K562 (cell line): Measurements from ENCODE around the gene DAGLA. TPM values are rescaled to one million over a fixed set of nuclear protein-coding genes. Genes with fewer than 3 reads are reported as not detected.

ENCODE experiments used
- ATAC-seq: fragments of 200-7000 bp; cut with Tn5 transposase; 3 replicates; pipeline ENCODE4 v1.9.1; 2020; ENCODE audit warnings: moderate library complexity
- BruUV-seq: library from RNA; stranded (reverse); fragments of 400-500 nt; replicated peaks from 2 replicates; lab custom pipeline; 2021; lab: Mats Ljungman, UMichigan
- CTCF ChIA-PET: fragments of 300-600 bp; formaldehyde crosslinking; extraction: SDS; loops from one replicate; lab custom pipeline; 2021; ENCODE audit warnings: low intra/inter-chr PET ratio; lab: Yijun Ruan, JAX
- POLR2A ChIA-PET: fragments of 300-600, 350-650 bp; sonication (Branson Sonifier 250); formaldehyde crosslinking; extraction: SDS; loops from one replicate; lab custom pipeline; 2021; ENCODE audit warnings: antibody characterized with exemption, inconsistent platforms; lab: Yijun Ruan, JAX
- DNase-seq, 4 experiments: peaks; one replicate each; pipeline versions ENCODE4 v3.0.0 to v3.0.0-alpha.2; 2011 to 2018; ENCODE audit warnings: low spot score in 3 of 4, mixed read lengths in 3 of 4; ENCODE audit errors: extremely low read depth in 1 of 4
- FAIRE-seq: peaks from 2 replicates; lab custom pipeline; 2011; peaks lifted over from hg19 to GRCh38; lab: Jason Lieb, UNC
- H2AFZ ChIP-seq: 2 replicates; pipeline ENCODE4 v1.6.0; 2011; ENCODE audit warnings: low read depth, low read length, control low read depth, inconsistent platforms
- H3K27ac ChIP-seq: fragments of 200-600 bp; 3 replicates; pipeline ENCODE4 v1.8.0; 2011; ENCODE audit warnings: low read depth, mild to moderate bottlenecking, control low read depth, inconsistent platforms, low read length, moderate library complexity, mixed read lengths; ENCODE audit errors: extremely low read depth
- H3K27me3 ChIP-seq, 2 experiments: fragments of 300-600 bp in 1 of 2; 2 replicates in 1 of 2; 3 replicates in 1 of 2; pipeline versions ENCODE4 v1.6.0 to v1.8.0; 2011; ENCODE audit warnings: inconsistent platforms in 2 of 2, low read length in 2 of 2, mild to moderate bottlenecking in 1 of 2, mixed read lengths in 1 of 2, moderate library complexity in 1 of 2; ENCODE audit not compliant: control insufficient read depth in 2 of 2, insufficient read depth in 2 of 2
- H3K36me3 ChIP-seq: fragments of 300-600 bp; 3 replicates; pipeline ENCODE4 v1.8.0; 2011; ENCODE audit warnings: mild to moderate bottlenecking, low read length, inconsistent platforms; ENCODE audit not compliant: control insufficient read depth, insufficient read depth
- H3K4me1 ChIP-seq, 2 experiments: fragments of 200-600 bp in 1 of 2; replicated peaks in 1 of 2; 2 replicates in 1 of 2; 3 replicates in 1 of 2; pipeline versions ENCODE4 v1.5.1 to v1.8.0; 2011; ENCODE audit warnings: inconsistent platforms in 2 of 2, low read length in 2 of 2, mild to moderate bottlenecking in 1 of 2, mixed read lengths in 1 of 2, moderate library complexity in 1 of 2; ENCODE audit not compliant: control insufficient read depth in 2 of 2, insufficient read depth in 2 of 2
- H3K4me2 ChIP-seq: 2 replicates; pipeline ENCODE4 v1.6.1; 2011; ENCODE audit warnings: low read length, control low read depth, inconsistent platforms, mixed read lengths; ENCODE audit not compliant: insufficient read depth
- H3K4me3 ChIP-seq: fragments of 200-600 bp; sonication (generic), shearing (Covaris generic); 2 replicates; pipeline ENCODE4 v1.5.1; 2016; ENCODE audit warnings: control low read depth, inconsistent platforms
- H3K79me2 ChIP-seq: fragments of 200-600 bp; 3 replicates; pipeline ENCODE4 v1.8.0; 2011; ENCODE audit warnings: low read length, inconsistent platforms; ENCODE audit not compliant: control insufficient read depth, insufficient read depth
- H3K9ac ChIP-seq, 2 experiments: 2 replicates each; pipeline versions ENCODE4 v1.6.0 to v1.6.1; 2011; ENCODE audit warnings: low read depth in 2 of 2, low read length in 2 of 2, control low read depth in 1 of 2, inconsistent platforms in 1 of 2, mild to moderate bottlenecking in 1 of 2, mixed read lengths in 1 of 2; ENCODE audit not compliant: insufficient read depth in 1 of 2
- H3K9me1 ChIP-seq: one replicate; pipeline ENCODE4 v1.6.0; 2011; ENCODE audit warnings: inconsistent platforms, mild to moderate bottlenecking, low read length, moderate library complexity; ENCODE audit not compliant: control insufficient read depth, insufficient read depth
- H3K9me3 ChIP-seq: replicated peaks from 2 replicates; pipeline ENCODE4 v1.5.1; 2011; ENCODE audit warnings: low read depth, low read length, inconsistent platforms; ENCODE audit not compliant: control insufficient read depth, insufficient read depth
- H4K20me1 ChIP-seq: replicated peaks from 2 replicates; pipeline ENCODE4 v1.6.1; 2011; ENCODE audit warnings: low read length, inconsistent platforms, mixed read lengths; ENCODE audit not compliant: control insufficient read depth, insufficient read depth
- ASH1L ChIP-seq: fragments of 450-650 bp; IDR thresholded peaks from 2 replicates; pipeline ENCODE4 v1.6.1; 2018; ENCODE audit warnings: borderline replicate concordance, mild to moderate bottlenecking, low read depth; ENCODE audit not compliant: partially characterized antibody
- CBFA2T3 ChIP-seq: fragments of 450-650 bp; IDR thresholded peaks from 2 replicates; pipeline ENCODE4 v1.6.1; 2017
- PHF21A ChIP-seq: fragments of 450-650 bp; IDR thresholded peaks from 2 replicates; pipeline ENCODE4 v1.6.1; 2017; ENCODE audit warnings: low read depth, borderline replicate concordance
- POLR2G ChIP-seq: fragments of 200-400 bp; formaldehyde crosslinking; IDR thresholded peaks from 2 replicates; pipeline ENCODE4 v1.6.1; 2017; ENCODE audit warnings: low read depth, mild to moderate bottlenecking, antibody characterized with exemption, low read length, moderate library complexity
- RBFOX2 ChIP-seq: fragments of 200-400 bp; formaldehyde crosslinking; IDR thresholded peaks from 2 replicates; pipeline ENCODE4 v1.6.1; 2017; ENCODE audit warnings: low read depth, mild to moderate bottlenecking, low read length, moderate library complexity
- ZNF41 ChIP-seq: fragments of 250-450 bp; sonication (Bioruptor Pico); conservative IDR thresholded peaks from 2 replicates; pipeline ENCODE4 v1.4.0; 2020; ENCODE audit warnings: mild to moderate bottlenecking
- whole genome bisulfite sequencing: fragments of 100-300 bp; shearing (Covaris generic); methylation state at CpG from one replicate; pipeline ENCODE4 v1.1.6; 2016; ENCODE audit warnings: low coverage, mixed read lengths; ENCODE audit not compliant: insufficient coverage; ENCODE audit errors: missing lambda C conversion rate; 5-methylcytosine and 5-hydroxymethylcytosine counted together
- in situ Hi-C: fragments of 300-500 bp; cut with MboI; formaldehyde crosslinking; loops from 4 replicates; pipeline ENCODE4 v1.15.0; 2018; ENCODE audit warnings: inconsistent platforms, mixed read lengths
- intact Hi-C: fragments of 100-400 bp; cut with micrococcal nuclease; formaldehyde crosslinking; loops from 2 replicates; pipeline ENCODE4 v1.14.2; 2022
- polyA plus RNA-seq, 8 experiments: library from polyadenylated mRNA; depleted of rRNA in 4 of 8; stranded (reverse) in 5 of 8; unstranded in 3 of 8; fragments of >200 nt; fragmentation: Nextera tagmentation in 2 of 8; fragmentation: Illumina TruSeq in 1 of 8; extraction: Ambion mirVana in 2 of 8; extraction: Trizol in 1 of 8; gene quantifications; 2 replicates each; pipeline versions ENCODE4 v1.2.1 to v1.2.3, GENCODE V29; 2011 to 2014; ENCODE audit warnings: inconsistent platforms in 1 of 8, missing spikeins in 1 of 8
- total RNA-seq, 7 experiments: library from RNA; depleted of rRNA in 6 of 7; stranded (reverse); fragments of >200 nt in 6 of 7; fragmentation: Illumina TruSeq in 2 of 7; extraction: Trizol in 2 of 7; gene quantifications; 2 replicates each; pipeline versions ENCODE4 v1.2.1 to v1.2.3, GENCODE V29; 2011 to 2021; ENCODE audit warnings: low replicate concordance in 1 of 7
- TF ChIP-seq, protein P1 (sequence below): sonication (generic); formaldehyde crosslinking; IDR thresholded peaks from 2 replicates; pipeline ENCODE4 v1.8.0; 2023; ENCODE audit warnings: mild to moderate bottlenecking, missing genetic modification reagents

DAGLA gene
- total and polyA plus RNA-seq, 9 of the 15 experiments (the other 6 are each of a cell fraction or from before 2014, with no cell fraction given) = 0.03 to 0.16 (median 0.04) TPM; not detected in 4

DNA sequence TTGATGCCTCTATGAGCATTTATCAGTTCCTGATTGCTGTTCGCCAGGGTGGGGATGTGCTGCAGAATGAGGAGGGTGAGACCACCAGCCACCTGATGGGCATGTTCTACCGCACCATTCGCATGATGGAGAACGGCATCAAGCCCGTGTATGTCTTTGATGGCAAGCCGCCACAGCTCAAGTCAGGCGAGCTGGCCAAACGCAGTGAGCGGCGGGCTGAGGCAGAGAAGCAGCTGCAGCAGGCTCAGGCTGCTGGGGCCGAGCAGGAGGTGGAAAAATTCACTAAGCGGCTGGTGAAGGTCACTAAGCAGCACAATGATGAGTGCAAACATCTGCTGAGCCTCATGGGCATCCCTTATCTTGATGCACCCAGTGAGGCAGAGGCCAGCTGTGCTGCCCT, 115.3 kb downstream of the DAGLA start:
- POLR2A ChIA-PET = interaction anchor here (0.6 to 3.4 kb wide), 5 partner anchors 11 to 323 kb away, joined by 3 to 25 read pairs (median 4); no protein-coding TSS in a partner anchor
- H3K36me3 ChIP-seq = peaks cover 70% of the 10 kb centered on the region

More for the DNA sequence above, 115.3 kb downstream of the DAGLA start:
- Histone ChIP-seq H3K9me3 (no peaks in the 10 kb centered on the region), H3K27ac (no peak overlapping the region), H3K4me3 (no peak overlapping the region), H3K9ac (peak overlapping the region in 1 of 2 experiments; percentile 65; a peak in 2 of 4 replicates), H3K4me1 (peaks cover 32 to 42% of the 10 kb centered on the region in 2 experiments), H3K79me2 (peaks cover 97% of the 10 kb centered on the region), H3K9me1 (peaks cover 3% of the 10 kb centered on the region), H4K20me1 (no peaks in the 10 kb centered on the region; the same call in 1 of the 2 replicates), H3K27me3 (no peaks in the 10 kb centered on the region), H2AFZ (no peak overlapping the region), H3K4me2 (peak overlapping the region; percentile 16; the same call in 1 of the 2 replicates)
- TF ChIP-seq RBFOX2 (peak; percentile 51; the same call in 1 of the 2 replicates), CBFA2T3 (no peak), POLR2G (peak; percentile 51; the same call in 1 of the 2 replicates), ASH1L (no peak), PHF21A (no peak), ZNF41 (CRISPR knock-in tag) (no peak)
- TF ChIP-seq, protein P1, sequence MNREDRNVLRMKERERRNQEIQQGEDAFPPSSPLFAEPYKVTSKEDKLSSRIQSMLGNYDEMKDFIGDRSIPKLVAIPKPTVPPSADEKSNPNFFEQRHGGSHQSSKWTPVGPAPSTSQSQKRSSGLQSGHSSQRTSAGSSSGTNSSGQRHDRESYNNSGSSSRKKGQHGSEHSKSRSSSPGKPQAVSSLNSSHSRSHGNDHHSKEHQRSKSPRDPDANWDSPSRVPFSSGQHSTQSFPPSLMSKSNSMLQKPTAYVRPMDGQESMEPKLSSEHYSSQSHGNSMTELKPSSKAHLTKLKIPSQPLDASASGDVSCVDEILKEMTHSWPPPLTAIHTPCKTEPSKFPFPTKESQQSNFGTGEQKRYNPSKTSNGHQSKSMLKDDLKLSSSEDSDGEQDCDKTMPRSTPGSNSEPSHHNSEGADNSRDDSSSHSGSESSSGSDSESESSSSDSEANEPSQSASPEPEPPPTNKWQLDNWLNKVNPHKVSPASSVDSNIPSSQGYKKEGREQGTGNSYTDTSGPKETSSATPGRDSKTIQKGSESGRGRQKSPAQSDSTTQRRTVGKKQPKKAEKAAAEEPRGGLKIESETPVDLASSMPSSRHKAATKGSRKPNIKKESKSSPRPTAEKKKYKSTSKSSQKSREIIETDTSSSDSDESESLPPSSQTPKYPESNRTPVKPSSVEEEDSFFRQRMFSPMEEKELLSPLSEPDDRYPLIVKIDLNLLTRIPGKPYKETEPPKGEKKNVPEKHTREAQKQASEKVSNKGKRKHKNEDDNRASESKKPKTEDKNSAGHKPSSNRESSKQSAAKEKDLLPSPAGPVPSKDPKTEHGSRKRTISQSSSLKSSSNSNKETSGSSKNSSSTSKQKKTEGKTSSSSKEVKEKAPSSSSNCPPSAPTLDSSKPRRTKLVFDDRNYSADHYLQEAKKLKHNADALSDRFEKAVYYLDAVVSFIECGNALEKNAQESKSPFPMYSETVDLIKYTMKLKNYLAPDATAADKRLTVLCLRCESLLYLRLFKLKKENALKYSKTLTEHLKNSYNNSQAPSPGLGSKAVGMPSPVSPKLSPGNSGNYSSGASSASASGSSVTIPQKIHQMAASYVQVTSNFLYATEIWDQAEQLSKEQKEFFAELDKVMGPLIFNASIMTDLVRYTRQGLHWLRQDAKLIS = no peak
- BruUV-seq = no TSS peak
- intact Hi-C loops (no loop called here), in situ Hi-C loops (loop anchor here (5.0 kb wide), 1 partner anchor 157 kb away; the partner anchor contains the start of gene BEST1)
- FAIRE-seq (no peak), ATAC-seq (no peak), DNase-seq (no peak)
- 88% methylated on average over 11 of the region's 12 CpGs for WGBS
- CTCF ChIA-PET = no interaction called here
